Dendritic cell treated with granulocyte-macrophage colony-stimulating factor and Interleukin-4, amounts not matched to agents 40 ng/mL and 50 ng/mL, for 4 days (primary cell): ENCODE data around the gene CSF2.
A peak's percentile ranks its signal among the peaks of the same experiment; 100 is the strongest.
"Not testable (repeated sequence)": the region's sequence is repeated elsewhere in the genome, so short reads cannot be mapped to it uniquely, and the experiment has no call there.

Source experiments
- H3K27ac Mint-ChIP-seq: one replicate; pipeline ENCODE4 v1.8.0; 2022; ENCODE audit warnings: mild to moderate bottlenecking, mixed read lengths
- H3K27me3 Mint-ChIP-seq: one replicate; pipeline ENCODE4 v1.8.0; 2022; ENCODE audit warnings: mild to moderate bottlenecking, mixed read lengths
- H3K36me3 Mint-ChIP-seq: one replicate; pipeline ENCODE4 v1.8.0; 2022; ENCODE audit warnings: low read depth, mixed read lengths
- H3K4me1 Mint-ChIP-seq: one replicate; pipeline ENCODE4 v1.8.0; 2022; ENCODE audit warnings: low read depth, mixed read lengths
- H3K4me3 Mint-ChIP-seq: one replicate; pipeline ENCODE4 v1.8.0; 2022; ENCODE audit warnings: mild to moderate bottlenecking, moderate library complexity, mixed read lengths
- H3K9me3 Mint-ChIP-seq: one replicate; pipeline ENCODE4 v1.8.0; 2022; ENCODE audit warnings: mixed read lengths
- intact Hi-C: fragments of 100-400 bp; cut with micrococcal nuclease; formaldehyde crosslinking; loops from one replicate; pipeline ENCODE4 v1.15.0; 2022

CSF2 gene

DNA sequence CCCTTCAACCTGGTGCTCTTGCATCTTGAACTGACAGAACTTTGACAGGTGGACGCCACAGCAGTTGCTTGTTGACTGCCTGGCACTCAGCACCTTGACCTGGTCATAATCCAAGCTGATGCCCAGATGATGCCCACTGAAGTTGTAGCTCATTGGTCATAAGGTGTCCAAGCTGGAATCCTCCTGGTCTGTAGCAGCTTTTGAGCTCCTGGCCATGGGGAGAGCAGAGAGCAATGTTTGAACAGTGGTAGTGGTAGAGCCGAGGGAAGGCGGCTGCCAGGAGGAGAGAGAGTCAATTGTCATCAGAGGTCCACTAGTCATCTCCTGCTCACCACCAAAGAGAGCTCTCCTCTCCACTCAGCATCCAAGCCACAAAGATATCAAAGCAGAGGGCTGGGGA, 23.3 kb downstream of the CSF2 start:
- no peak overlapping the region for H3K27ac Mint-ChIP-seq
- H3K36me3 Mint-ChIP-seq = no peaks in the 10 kb centered on the region
- no peaks in the 10 kb centered on the region for H3K9me3 Mint-ChIP-seq
- intact Hi-C loops = no loop called here
- peaks cover 53% of the 10 kb centered on the region for H3K27me3 Mint-ChIP-seq
- no peak overlapping the region for H3K4me3 Mint-ChIP-seq
- peaks cover 37% of the 10 kb centered on the region for H3K4me1 Mint-ChIP-seq

DNA sequence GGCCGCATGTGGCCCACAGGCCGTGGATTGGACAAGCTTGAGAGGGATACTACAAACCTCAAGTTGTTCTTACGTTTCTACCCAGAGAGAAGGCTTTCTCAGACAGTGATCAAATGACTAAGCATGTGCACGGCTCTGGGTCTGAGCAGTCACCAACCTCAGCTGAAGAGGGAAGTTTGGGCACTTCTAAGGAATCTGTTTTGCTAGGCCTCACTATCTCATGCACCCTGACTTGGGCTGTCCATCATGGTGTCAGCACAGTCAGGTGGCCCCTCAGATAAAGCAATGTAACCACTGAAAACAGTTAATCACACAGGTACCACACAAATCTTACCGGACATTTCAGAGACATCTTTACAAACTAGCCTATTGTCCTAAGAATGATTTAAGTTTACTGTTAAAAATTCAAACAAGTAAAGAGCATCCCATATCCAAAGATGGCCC, 24.6 kb downstream of the CSF2 start:
- H3K4me1 Mint-ChIP-seq = peaks cover 48% of the 10 kb centered on the region
- intact Hi-C loops = no loop called here

DNA sequence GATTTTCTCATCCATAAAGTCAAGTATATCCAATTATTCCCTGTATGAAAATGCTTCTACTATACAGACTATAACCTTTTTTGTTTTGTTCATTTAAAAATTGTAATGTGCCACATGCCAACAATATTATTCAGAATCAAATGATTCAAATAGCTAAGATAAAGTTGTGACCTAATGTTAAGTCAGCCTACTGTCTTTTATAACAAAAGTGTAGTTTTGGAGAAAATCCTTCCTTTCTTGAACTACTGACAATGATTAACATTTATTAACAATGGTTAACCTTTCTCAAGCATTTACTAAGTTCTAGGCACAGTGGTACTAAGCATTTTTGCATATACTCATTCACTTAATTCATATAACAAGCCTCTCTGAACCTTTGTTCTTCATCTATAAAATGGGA, 25.0 kb downstream of the CSF2 start:
- H3K27ac Mint-ChIP-seq = no peak overlapping the region
- no peaks in the 10 kb centered on the region for H3K9me3 Mint-ChIP-seq
- no peak overlapping the region for H3K4me3 Mint-ChIP-seq
- no peaks in the 10 kb centered on the region for H3K36me3 Mint-ChIP-seq
- peaks cover 55% of the 10 kb centered on the region for H3K27me3 Mint-ChIP-seq
- intact Hi-C loops = no loop called here
- peaks cover 52% of the 10 kb centered on the region for H3K4me1 Mint-ChIP-seq

More for the DNA sequence above, 24.6 kb downstream of the CSF2 start:
- Mint-ChIP-seq H3K9me3 (no peaks in the 10 kb centered on the region), H3K27ac (no peak overlapping the region), H3K27me3 (peaks cover 58% of the 10 kb centered on the region), H3K4me3 (no peak overlapping the region), H3K36me3 (no peaks in the 10 kb centered on the region)

DNA sequence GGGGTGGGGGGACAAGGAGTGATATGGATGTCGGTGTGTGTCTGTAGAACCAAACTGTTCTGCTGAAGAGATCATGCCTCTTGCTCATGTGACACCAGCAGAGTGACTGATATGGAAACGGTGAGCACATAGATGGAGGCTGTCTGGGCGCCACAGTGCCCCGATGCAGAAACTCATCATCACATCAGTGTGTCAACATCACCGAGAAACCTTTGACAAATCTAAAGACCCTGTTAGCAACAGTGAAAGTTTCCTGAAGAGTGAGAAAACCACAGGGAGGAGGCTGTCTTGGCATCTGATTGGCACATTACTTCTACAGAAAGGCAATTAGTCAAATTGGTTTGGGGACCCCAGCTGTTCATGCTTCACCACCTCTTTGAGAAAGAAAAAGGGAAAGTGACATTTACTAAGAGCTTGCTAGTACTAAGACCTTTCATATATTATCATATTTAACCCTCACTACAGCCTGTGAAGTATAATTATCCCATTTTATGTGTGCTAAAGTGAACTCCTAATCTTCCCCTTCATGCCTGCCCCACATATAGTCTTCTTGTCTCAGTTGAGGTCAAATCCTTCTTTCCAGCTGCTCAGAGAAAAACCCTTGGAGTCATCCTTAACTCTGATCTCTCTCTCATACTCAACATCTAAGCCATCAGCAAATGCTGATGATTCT, 25.6 kb downstream of the CSF2 start:
- Mint-ChIP-seq H3K4me3 (no peak overlapping the region), H3K27me3 (peaks cover 51% of the 10 kb centered on the region), H3K36me3 (no peaks in the 10 kb centered on the region), H3K9me3 (no peaks in the 10 kb centered on the region), H3K4me1 (peaks cover 53% of the 10 kb centered on the region), H3K27ac (no peak overlapping the region)
- intact Hi-C loops = no loop called here

DNA sequence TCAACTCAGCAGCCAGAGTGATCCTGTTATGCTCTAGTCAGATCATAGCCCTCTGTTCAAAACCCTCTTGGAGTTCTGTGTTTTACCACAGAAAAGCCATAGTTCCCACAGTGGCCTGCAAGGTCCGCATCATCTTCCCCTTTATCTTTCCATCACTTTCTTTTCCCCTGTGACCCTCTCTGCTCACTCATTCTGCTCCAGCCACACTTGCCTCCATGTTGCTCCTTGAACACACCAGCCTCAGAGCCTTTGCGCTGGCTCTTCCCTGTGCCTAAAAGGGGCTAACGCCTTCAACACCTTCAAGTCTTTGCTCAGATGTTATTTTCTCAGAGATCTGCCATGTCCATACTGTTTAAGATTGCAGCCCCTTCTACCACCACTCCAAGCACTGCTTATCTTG, 26.3 kb downstream of the CSF2 start:
- intact Hi-C loops = no loop called here
- Mint-ChIP-seq H3K4me3 (no peak overlapping the region), H3K27me3 (peaks cover 54% of the 10 kb centered on the region), H3K36me3 (no peaks in the 10 kb centered on the region), H3K9me3 (no peaks in the 10 kb centered on the region), H3K4me1 (peaks cover 48% of the 10 kb centered on the region), H3K27ac (no peak overlapping the region)

DNA sequence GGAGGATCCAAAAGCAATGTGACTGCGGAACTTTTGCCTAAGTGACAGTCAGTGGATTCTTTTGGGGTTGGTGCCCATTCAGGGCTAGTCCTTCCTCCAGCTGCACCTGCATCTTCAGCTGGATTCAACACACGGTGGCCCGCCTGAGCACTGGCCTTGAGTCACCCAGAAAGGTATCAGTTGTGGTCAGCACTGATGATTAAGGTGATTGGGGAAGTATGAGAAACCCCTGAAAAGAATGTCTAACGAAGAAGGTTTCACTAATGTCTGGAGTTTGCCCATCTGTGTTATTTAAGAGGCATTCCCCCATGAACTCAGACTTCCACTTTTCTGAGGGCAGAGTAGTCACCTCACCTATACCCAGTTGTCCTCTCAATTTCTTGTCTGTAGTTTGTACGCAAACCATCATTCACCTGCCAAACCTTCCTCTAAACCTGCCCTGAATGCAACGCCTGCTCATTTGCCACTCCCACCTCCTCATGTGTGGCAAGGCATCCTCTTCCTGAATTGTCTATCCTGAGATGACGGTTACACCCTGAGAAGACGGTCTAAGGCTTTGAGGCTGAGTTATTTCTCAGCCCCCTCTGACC, 27.2 kb downstream of the CSF2 start:
- H3K36me3 Mint-ChIP-seq = no peaks in the 10 kb centered on the region
- peaks cover 52% of the 10 kb centered on the region for H3K27me3 Mint-ChIP-seq
- peaks cover 39% of the 10 kb centered on the region for H3K4me1 Mint-ChIP-seq
- intact Hi-C loops = no loop called here
- no peak overlapping the region for H3K4me3 Mint-ChIP-seq
- H3K9me3 Mint-ChIP-seq = no peaks in the 10 kb centered on the region
- no peak overlapping the region for H3K27ac Mint-ChIP-seq

DNA sequence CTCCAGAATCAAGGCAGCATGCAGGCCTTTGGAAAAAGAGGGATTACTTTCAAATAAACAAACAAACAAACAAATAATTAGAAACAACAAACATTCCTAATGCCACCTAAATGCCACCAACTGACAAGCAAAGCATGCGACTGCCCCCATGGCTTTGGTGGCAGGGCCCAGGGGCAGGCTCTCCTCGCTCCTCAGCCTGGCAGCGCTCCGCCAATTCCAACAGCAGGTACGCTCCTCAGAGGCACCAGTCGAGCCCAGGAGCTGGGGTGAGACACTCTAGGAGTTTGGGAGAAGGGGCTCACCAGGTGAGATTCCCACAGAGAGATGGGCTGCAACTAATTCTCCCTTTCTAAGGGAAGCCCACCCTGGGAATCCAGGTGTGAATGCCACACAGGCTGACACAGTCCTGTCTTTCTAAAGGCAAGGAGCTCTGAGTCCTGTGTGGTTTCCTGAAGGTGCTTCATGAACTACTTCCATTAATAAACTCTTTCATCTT, 27.8 kb downstream of the CSF2 start:
- Mint-ChIP-seq H3K4me3 (no peak overlapping the region), H3K27me3 (peaks cover 50% of the 10 kb centered on the region), H3K9me3 (no peaks in the 10 kb centered on the region), H3K36me3 (no peaks in the 10 kb centered on the region), H3K4me1 (peaks cover 39% of the 10 kb centered on the region), H3K27ac (no peak overlapping the region)
- intact Hi-C loops = no loop called here

DNA sequence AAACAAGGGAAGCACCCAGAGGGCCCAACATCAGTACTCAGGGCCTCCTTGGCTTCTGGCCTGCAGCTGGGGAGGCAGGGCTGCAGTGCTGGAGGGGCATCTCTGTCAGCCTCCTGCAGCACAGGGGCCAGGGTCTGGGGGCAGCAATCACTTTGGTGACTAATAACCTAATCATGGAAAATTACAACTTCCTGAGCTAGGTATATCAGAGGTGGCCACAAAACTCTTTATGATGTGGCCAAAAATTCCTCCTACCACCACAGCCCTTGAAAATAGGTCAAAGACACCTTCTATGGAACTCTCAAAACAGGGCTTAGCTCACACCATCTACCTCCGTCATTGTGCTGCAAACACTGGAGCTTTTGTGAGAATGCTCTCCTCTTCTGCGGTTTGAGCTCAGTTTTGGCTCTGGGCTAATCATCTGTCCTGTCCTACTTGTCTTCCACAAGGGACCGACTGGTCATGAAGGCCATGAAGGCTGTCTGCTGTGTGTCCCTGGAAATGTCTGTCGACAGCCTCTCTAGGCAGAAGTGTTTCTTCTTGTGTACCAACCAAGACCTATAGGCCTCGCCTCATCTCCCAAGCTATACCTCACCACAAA, 28.6 kb downstream of the CSF2 start:
- Mint-ChIP-seq H3K4me1 (peaks cover 39% of the 10 kb centered on the region), H3K9me3 (no peaks in the 10 kb centered on the region), H3K4me3 (no peak overlapping the region), H3K36me3 (no peaks in the 10 kb centered on the region), H3K27me3 (peaks cover 50% of the 10 kb centered on the region), H3K27ac (peak overlapping the region; percentile 25)
- intact Hi-C loops = no loop called here

DNA sequence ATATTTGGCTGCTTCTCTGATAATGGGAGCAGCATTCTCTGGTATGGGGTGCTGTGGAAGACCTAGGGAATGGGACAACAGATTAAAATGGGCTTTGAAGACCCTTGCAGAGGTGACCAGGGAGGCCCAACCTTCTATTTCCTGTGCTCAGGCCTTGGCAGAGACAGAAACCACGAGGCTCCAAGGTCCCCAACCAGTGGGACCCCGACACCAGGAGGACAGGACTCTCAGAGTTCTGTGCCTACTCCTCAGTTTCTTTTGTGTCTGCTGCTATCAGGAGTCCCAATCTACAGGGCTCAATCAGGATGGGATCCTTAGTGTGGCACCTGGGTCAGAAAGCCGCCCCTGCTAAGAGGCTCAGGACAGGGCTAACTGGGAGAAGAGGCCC, 29.3 kb downstream of the CSF2 start:
- peaks cover 39% of the 10 kb centered on the region for H3K4me1 Mint-ChIP-seq
- intact Hi-C loops = no loop called here
- H3K27ac Mint-ChIP-seq = peak overlapping the region; percentile 25
- no peak overlapping the region for H3K4me3 Mint-ChIP-seq
- H3K36me3 Mint-ChIP-seq = no peaks in the 10 kb centered on the region
- peaks cover 55% of the 10 kb centered on the region for H3K27me3 Mint-ChIP-seq
- no peaks in the 10 kb centered on the region for H3K9me3 Mint-ChIP-seq

DNA sequence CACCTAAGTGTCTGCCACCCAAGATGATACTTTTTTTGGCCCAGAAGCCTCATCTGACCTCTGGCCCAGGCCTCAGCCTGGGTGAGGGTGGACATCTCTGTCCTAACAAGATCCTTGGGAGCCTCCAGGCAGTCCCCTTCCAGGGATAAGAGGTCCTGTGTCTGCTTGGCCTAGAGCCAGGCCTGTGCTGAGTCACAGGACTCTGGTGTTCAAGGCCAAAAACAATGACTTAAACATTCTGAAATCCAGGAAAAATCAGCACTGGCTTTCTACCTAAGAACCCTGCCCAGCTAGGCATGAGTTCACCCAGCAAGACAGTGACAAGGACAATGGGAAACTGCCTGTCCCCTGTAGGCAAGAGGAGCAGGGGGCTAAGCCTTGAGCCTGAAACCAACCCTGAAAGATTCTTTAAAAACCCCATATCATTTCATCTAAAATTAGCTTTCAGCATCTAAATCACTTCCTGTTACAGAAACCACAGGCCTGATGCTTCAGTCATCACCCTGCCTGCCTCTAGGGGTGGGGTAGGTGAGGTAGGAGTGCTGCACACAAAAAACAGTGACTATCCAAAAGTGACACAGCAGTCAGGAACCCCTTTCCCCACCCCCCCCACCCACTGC, 29.9 kb downstream of the CSF2 start:
- intact Hi-C loops = no loop called here
- Mint-ChIP-seq H3K36me3 (no peaks in the 10 kb centered on the region), H3K27me3 (peaks cover 56% of the 10 kb centered on the region), H3K4me3 (no peak overlapping the region), H3K27ac (peak overlapping the region; percentile 25), H3K4me1 (peaks cover 39% of the 10 kb centered on the region), H3K9me3 (no peaks in the 10 kb centered on the region)

DNA sequence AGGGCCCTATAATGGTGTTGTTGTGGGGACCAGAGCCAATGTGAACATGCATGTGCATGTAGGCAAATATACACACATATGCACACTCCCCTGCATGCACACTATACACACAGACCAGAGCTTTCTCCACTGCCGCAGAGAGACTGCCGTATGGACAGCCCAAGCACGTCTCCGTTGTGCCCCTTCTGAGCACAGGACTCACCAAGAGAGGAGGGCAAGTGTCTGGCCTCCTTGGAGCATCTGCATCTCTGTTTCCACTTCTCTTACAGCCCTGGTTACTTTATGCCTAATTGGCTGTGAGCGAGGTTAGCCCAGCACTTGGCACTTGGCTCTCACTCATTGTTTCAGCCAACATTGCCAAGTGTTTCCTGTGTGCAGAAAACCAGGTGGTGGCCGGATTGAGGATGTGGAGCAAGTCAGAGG, 30.4 kb downstream of the CSF2 start:
- no peaks in the 10 kb centered on the region for H3K9me3 Mint-ChIP-seq
- peaks cover 58% of the 10 kb centered on the region for H3K27me3 Mint-ChIP-seq
- no peaks in the 10 kb centered on the region for H3K36me3 Mint-ChIP-seq
- H3K27ac Mint-ChIP-seq = no peak overlapping the region
- intact Hi-C loops = no loop called here
- no peak overlapping the region for H3K4me3 Mint-ChIP-seq
- peaks cover 39% of the 10 kb centered on the region for H3K4me1 Mint-ChIP-seq

DNA sequence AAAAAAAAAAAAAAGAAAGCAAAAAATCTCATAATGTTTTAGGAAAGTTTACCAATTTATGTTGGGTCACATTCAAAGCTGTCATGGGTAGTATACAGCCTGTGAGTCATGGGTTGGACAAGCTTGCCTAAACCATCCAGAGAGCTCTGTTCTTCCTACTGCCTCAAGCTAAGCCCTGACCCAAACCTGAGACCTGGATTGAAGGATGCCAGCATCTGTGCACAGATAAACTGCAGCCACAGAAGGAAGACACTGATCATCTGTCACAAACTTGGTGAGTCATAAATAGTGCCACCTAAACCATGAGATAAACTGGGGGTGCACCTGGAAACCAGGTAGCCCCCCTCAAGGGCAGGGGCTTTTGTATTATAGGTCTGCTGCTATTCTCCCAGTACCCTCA, 31.0 kb downstream of the CSF2 start:
- no peak overlapping the region for H3K27ac Mint-ChIP-seq
- H3K27me3 Mint-ChIP-seq = peaks cover 56% of the 10 kb centered on the region
- H3K36me3 Mint-ChIP-seq = no peaks in the 10 kb centered on the region
- H3K4me3 Mint-ChIP-seq = no peak overlapping the region
- peaks cover 36% of the 10 kb centered on the region for H3K4me1 Mint-ChIP-seq
- no peaks in the 10 kb centered on the region for H3K9me3 Mint-ChIP-seq
- intact Hi-C loops = no loop called here

DNA sequence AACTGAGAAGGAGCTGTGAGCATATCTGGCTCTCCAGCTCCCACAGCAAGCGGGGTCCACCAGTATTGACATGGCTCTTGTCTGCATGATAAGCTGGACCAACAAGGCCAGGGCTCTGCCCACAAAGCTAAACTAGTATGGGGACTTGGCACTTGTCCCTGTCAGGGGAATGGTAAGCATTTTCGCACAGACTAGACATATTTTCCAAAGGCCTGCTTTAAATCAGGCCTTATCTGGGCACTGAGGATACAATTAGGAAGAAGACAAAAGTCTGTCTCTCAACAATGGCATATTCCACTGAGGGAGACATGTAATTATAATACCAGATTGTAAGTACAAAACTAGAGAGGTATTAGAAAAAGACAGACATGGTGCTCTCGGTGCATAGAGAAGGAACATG, 32.1 kb downstream of the CSF2 start:
- peaks cover 39% of the 10 kb centered on the region for H3K4me1 Mint-ChIP-seq
- H3K36me3 Mint-ChIP-seq = no peaks in the 10 kb centered on the region
- intact Hi-C loops = no loop called here
- H3K27me3 Mint-ChIP-seq = peaks cover 57% of the 10 kb centered on the region
- H3K4me3 Mint-ChIP-seq = no peak overlapping the region
- no peak overlapping the region for H3K27ac Mint-ChIP-seq
- no peaks in the 10 kb centered on the region for H3K9me3 Mint-ChIP-seq

DNA sequence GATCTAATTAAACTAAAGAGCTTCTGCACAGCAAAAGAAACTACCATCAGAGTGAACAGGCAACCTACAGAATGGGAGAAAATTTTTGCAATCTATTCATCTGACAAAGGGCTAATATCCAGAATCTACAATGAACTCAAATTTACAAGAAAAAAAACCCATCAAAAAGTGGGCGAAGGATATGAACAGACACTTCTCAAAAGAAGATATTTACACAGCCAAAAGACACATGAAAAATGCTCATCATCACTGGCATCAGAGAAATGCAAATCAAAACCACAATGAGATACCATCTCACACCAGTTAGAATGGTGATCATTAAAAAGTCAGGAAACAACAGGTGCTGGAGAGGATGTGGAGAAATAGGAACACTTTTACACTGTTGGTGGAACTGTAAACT, 34.9 kb downstream of the CSF2 start:
- peaks cover 59% of the 10 kb centered on the region for H3K27me3 Mint-ChIP-seq
- H3K9me3 Mint-ChIP-seq, H3K27ac Mint-ChIP-seq, H3K36me3 Mint-ChIP-seq, intact Hi-C loops, H3K4me3 Mint-ChIP-seq: not testable (repeated sequence)
- peaks cover 24% of the 10 kb centered on the region for H3K4me1 Mint-ChIP-seq
